Neural crest cell (in vitro differentiated cells): ENCODE measurements around the gene SOAT1. TPM values are rescaled to one million over a fixed set of nuclear protein-coding genes. Genes with fewer than 3 reads are reported as not detected.
A peak's percentile ranks its signal among the peaks of the same experiment; 100 is the strongest.
"Not testable (repeated sequence)": the region's sequence is repeated elsewhere in the genome, so short reads cannot be mapped to it uniquely, and the experiment has no call there.

Experiments
- DNase-seq: peaks from one replicate; pipeline ENCODE4 v3.0.0; 2021; ENCODE audit warnings: low read depth, mixed read lengths, low spot score
- H3K27ac Mint-ChIP-seq: one replicate; pipeline ENCODE4 v1.8.0; 2021; ENCODE audit warnings: mild to moderate bottlenecking, mixed read lengths; ENCODE audit not compliant: unreplicated experiment
- H3K27me3 Mint-ChIP-seq: 2 replicates; pipeline ENCODE4 v1.8.0; 2021; ENCODE audit warnings: low read depth, mild to moderate bottlenecking, mixed read lengths
- H3K36me3 Mint-ChIP-seq: 2 replicates; pipeline ENCODE4 v1.8.0; 2021; ENCODE audit warnings: low read depth, mild to moderate bottlenecking, mixed read lengths
- H3K4me1 Mint-ChIP-seq: 2 replicates; pipeline ENCODE4 v1.8.0; 2021; ENCODE audit warnings: mixed read lengths
- H3K4me3 Mint-ChIP-seq: one replicate; pipeline ENCODE4 v1.8.0; 2021; ENCODE audit warnings: mild to moderate bottlenecking, mixed read lengths
- H3K9me3 Mint-ChIP-seq: 2 replicates; pipeline ENCODE4 v1.8.0; 2021; ENCODE audit warnings: mixed read lengths
- total RNA-seq: library from RNA; stranded (reverse); gene quantifications from 2 replicates; pipeline ENCODE4 v1.2.1, GENCODE V29; 2021
- TF ChIP-seq, protein P1 (sequence below): fragments of 200-600 bp; sonication (generic); conservative IDR thresholded peaks from 2 replicates; pipeline ENCODE4 v1.5.0; 2021; ENCODE audit warnings: antibody characterized with exemption, mild to moderate bottlenecking

Gene SOAT1
- total RNA-seq, 1 donor from 2014 or later: 44.8 TPM

GRCh38 chr1:179384027-179384426, 90.4 kb downstream of the SOAT1 start:
- Mint-ChIP-seq H3K27ac (no peak overlapping the region), H3K36me3 (no peaks in the 10 kb centered on the region), H3K27me3 (no peaks in the 10 kb centered on the region), H3K4me3 (no peak overlapping the region), H3K9me3 (no peaks in the 10 kb centered on the region), H3K4me1 (no peaks in the 10 kb centered on the region)
- DNase-seq: no peak
- TF ChIP-seq, protein P1, sequence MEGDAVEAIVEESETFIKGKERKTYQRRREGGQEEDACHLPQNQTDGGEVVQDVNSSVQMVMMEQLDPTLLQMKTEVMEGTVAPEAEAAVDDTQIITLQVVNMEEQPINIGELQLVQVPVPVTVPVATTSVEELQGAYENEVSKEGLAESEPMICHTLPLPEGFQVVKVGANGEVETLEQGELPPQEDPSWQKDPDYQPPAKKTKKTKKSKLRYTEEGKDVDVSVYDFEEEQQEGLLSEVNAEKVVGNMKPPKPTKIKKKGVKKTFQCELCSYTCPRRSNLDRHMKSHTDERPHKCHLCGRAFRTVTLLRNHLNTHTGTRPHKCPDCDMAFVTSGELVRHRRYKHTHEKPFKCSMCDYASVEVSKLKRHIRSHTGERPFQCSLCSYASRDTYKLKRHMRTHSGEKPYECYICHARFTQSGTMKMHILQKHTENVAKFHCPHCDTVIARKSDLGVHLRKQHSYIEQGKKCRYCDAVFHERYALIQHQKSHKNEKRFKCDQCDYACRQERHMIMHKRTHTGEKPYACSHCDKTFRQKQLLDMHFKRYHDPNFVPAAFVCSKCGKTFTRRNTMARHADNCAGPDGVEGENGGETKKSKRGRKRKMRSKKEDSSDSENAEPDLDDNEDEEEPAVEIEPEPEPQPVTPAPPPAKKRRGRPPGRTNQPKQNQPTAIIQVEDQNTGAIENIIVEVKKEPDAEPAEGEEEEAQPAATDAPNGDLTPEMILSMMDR: no peak

DNA sequence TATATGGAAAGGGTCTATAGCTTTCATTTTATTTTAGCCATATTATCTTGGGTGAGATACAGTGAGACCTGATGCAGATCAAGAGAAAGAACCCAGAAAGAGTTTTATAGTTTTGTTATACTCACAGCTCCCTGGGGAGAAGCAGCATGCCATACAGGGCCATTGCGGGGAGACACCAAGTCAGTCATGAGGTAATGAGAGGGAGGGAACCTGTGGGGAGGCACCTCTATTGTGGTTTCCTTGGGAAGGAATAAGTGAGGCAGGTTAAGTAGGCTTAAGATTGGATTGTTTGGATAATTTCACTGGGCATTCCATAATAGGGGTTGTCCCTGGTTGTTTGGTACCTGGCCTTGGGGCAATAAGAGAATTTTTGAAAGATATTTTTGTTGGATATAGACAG, 91.9 kb downstream of the SOAT1 start:
- TF ChIP-seq, protein P1: no peak
- Mint-ChIP-seq H3K27me3 (no peaks in the 10 kb centered on the region), H3K27ac (peak overlapping the region; percentile 95), H3K4me1 (no peaks in the 10 kb centered on the region), H3K4me3 (no peak overlapping the region), H3K36me3 (no peaks in the 10 kb centered on the region), H3K9me3 (no peaks in the 10 kb centered on the region)
- DNase-seq: no peak

- H3K27ac Mint-ChIP-seq: no peak overlapping the region
- TF ChIP-seq, protein P1: no peak
- no peak overlapping the region for H3K4me3 Mint-ChIP-seq
- H3K27me3 Mint-ChIP-seq: no peaks in the 10 kb centered on the region
- no peaks in the 10 kb centered on the region for H3K4me1 Mint-ChIP-seq
- peaks cover 18% of the 10 kb centered on the region for H3K36me3 Mint-ChIP-seq
- peaks cover 16% of the 10 kb centered on the region for H3K9me3 Mint-ChIP-seq
- DNase-seq: no peak
Measured at GRCh38 chr1:179393721-179394120, 100.1 kb downstream of the SOAT1 start.

DNA sequence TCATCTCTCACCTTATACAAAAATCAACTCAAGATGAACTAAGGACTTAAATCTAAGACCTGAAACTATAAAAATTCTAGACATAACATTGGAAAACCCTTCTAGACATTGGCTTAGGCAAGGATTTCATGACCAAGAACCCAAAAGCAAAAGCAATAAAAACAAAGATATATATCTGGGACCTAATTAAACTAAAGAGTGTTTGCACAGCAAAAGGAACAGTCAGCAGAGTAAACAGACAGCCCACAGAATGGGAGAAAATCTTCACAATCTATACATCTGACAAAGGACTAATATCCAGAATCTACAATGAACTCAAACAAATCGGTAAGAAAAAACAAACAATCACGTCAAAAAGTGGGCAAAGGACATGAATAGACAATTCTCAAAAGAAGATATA, 105.8 kb downstream of the SOAT1 start:
- H3K9me3 Mint-ChIP-seq, H3K27ac Mint-ChIP-seq, H3K27me3 Mint-ChIP-seq, H3K36me3 Mint-ChIP-seq, DNase-seq, H3K4me3 Mint-ChIP-seq, H3K4me1 Mint-ChIP-seq: not testable (repeated sequence)

Other genes starting within 250 kb of the SOAT1 start
- 21.2 and 25.1 TPM in 2 replicates for gene TOR3A, start 211.7 kb upstream of the SOAT1 start, total RNA-seq
- gene ABL2, start 64.1 kb upstream of the SOAT1 start, total RNA-seq: 22.9 and 25.6 TPM in 2 replicates
- gene AXDND1, start 72.2 kb downstream of the SOAT1 start, total RNA-seq: 0.64 and 0.86 TPM in 2 replicates